GM06990 (cell line): ENCODE data around the gene SLC13A3.

Source experiments
- DNase-seq: peaks from one replicate; pipeline ENCODE4 v3.0.0-alpha.2; 2011; ENCODE audit not compliant: insufficient read length; ENCODE audit errors: extremely low read depth
- H3K27me3 ChIP-seq: replicated peaks from 2 replicates; pipeline ENCODE4 v1.6.0; 2011; ENCODE audit warnings: low read length; ENCODE audit not compliant: control insufficient read depth, insufficient read depth
- H3K36me3 ChIP-seq: 2 replicates; pipeline ENCODE4 v1.5.1; 2011; ENCODE audit warnings: low read length; ENCODE audit not compliant: control insufficient read depth, insufficient read depth
- H3K4me3 ChIP-seq: replicated peaks from 2 replicates; pipeline ENCODE4 v1.5.1; 2011; ENCODE audit warnings: low read depth, mild to moderate bottlenecking, control low read depth, low read length
- TF ChIP-seq, protein P1 (sequence below): IDR thresholded peaks from 2 replicates; pipeline ENCODE4 v1.5.1; 2011; ENCODE audit warnings: low read length, control low read depth, mild to moderate bottlenecking, inconsistent platforms; ENCODE audit not compliant: insufficient read depth, poor library complexity, severe bottlenecking

SLC13A3 gene

DNA sequence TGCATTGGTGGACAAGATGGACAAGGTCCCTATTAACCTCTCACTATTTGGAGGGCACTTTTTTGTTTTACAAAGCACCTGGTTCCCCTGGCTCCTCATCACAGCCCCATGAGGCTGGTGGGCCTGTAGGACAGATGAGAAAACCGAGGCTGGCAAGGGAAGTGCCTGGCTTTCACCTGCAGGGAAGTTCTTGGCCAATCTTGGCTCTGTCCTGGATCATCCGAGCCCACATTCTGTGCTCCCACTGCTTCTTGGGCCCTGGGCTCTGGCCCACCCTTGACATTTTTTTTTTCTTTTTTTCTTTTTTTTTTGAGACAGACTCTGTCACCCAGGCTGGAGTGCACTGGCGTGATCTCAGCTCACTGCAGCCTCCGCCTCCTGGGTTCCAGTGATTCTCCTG is 14.7 kb downstream of the SLC13A3 start:
- H3K27me3 ChIP-seq: no peaks in the 10 kb centered on the region; the same call in 1 of the 2 replicates
- no peak for DNase-seq
- H3K4me3 ChIP-seq: no peak overlapping the region
- H3K36me3 ChIP-seq: no peaks in the 10 kb centered on the region
- TF ChIP-seq, protein P1, sequence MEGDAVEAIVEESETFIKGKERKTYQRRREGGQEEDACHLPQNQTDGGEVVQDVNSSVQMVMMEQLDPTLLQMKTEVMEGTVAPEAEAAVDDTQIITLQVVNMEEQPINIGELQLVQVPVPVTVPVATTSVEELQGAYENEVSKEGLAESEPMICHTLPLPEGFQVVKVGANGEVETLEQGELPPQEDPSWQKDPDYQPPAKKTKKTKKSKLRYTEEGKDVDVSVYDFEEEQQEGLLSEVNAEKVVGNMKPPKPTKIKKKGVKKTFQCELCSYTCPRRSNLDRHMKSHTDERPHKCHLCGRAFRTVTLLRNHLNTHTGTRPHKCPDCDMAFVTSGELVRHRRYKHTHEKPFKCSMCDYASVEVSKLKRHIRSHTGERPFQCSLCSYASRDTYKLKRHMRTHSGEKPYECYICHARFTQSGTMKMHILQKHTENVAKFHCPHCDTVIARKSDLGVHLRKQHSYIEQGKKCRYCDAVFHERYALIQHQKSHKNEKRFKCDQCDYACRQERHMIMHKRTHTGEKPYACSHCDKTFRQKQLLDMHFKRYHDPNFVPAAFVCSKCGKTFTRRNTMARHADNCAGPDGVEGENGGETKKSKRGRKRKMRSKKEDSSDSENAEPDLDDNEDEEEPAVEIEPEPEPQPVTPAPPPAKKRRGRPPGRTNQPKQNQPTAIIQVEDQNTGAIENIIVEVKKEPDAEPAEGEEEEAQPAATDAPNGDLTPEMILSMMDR: no peak

- Histone ChIP-seq H3K36me3 (no peaks in the 10 kb centered on the region), H3K4me3 (no peak overlapping the region), H3K27me3 (no peaks in the 10 kb centered on the region; the same call in 1 of the 2 replicates)
- TF ChIP-seq, protein P1: no peak
- DNase-seq: no peak
Observed at GRCh38 chr20:46635514-46636136, 15.6 kb downstream of the SLC13A3 start.

GRCh38 chr20:46634528-46634927 is 16.7 kb downstream of the SLC13A3 start:
- no peak for DNase-seq
- Histone ChIP-seq H3K36me3 (no peaks in the 10 kb centered on the region), H3K27me3 (no peaks in the 10 kb centered on the region), H3K4me3 (no peak overlapping the region)
- TF ChIP-seq, protein P1: no peak

- H3K4me3 ChIP-seq: no peak overlapping the region
- H3K27me3 ChIP-seq: no peaks in the 10 kb centered on the region; the same call in 1 of the 2 replicates
- no peaks in the 10 kb centered on the region for H3K36me3 ChIP-seq
- TF ChIP-seq, protein P1: no peak
- DNase-seq: no peak
Observed at GRCh38 chr20:46631874-46632446, 19.3 kb downstream of the SLC13A3 start.

- H3K36me3 ChIP-seq: no peaks in the 10 kb centered on the region
- no peaks in the 10 kb centered on the region; the same call in none of the 2 replicates for H3K27me3 ChIP-seq
- TF ChIP-seq, protein P1: no peak
- H3K4me3 ChIP-seq: no peak overlapping the region
- DNase-seq: no peak
Observed at GRCh38 chr20:46631212-46631869, 19.9 kb downstream of the SLC13A3 start.
